Activated CD8-positive, alpha-beta T cell treated with anti-CD3 and anti-CD28 coated beads, Interleukin-2, amount 10 ng/mL, durations not matched to agents 7 days and 5 days (primary cell): ENCODE results near the gene AGPAT3. TPM values are rescaled to one million over a fixed set of nuclear protein-coding genes. Genes with fewer than 3 reads are reported as not detected.

Source experiments
- ATAC-seq: fragments of 150-1000 bp; cut with Tn5 transposase; one replicate; pipeline ENCODE4 v1.10.0; 2021; ENCODE audit warnings: moderate library complexity
- CTCF ChIA-PET: fragments of 350-600 bp; sonication (Branson Sonifier 250); formaldehyde crosslinking; loops from one replicate; lab custom pipeline; 2021; ENCODE audit warnings: antibody characterized with exemption; lab: Charles Lee
- POLR2A ChIA-PET: fragments of 350-600 bp; sonication (Branson Sonifier 250); formaldehyde crosslinking; loops from one replicate; lab custom pipeline; 2021; ENCODE audit warnings: antibody characterized with exemption; lab: Charles Lee
- DNase-seq: peaks from one replicate; pipeline ENCODE4 v3.0.0-alpha.2; 2020
- H3K27ac Mint-ChIP-seq: one replicate; pipeline ENCODE4 v1.8.0; 2021; ENCODE audit warnings: mild to moderate bottlenecking, mixed read lengths
- H3K27me3 Mint-ChIP-seq: one replicate; pipeline ENCODE4 v1.8.0; 2021; ENCODE audit warnings: low read depth, mixed read lengths
- H3K36me3 Mint-ChIP-seq: one replicate; pipeline ENCODE4 v1.8.0; 2021; ENCODE audit warnings: low read depth, mixed read lengths
- H3K4me1 Mint-ChIP-seq: one replicate; pipeline ENCODE4 v1.8.0; 2021; ENCODE audit warnings: low read depth, mixed read lengths
- H3K4me3 Mint-ChIP-seq: one replicate; pipeline ENCODE4 v1.8.0; 2021; ENCODE audit warnings: mild to moderate bottlenecking, mixed read lengths
- H3K9me3 Mint-ChIP-seq: one replicate; pipeline ENCODE4 v1.8.0; 2022; ENCODE audit warnings: mixed read lengths; ENCODE audit not compliant: insufficient read depth
- total RNA-seq, 2 experiments: library from RNA; stranded (reverse); gene quantifications; one replicate each; pipeline ENCODE4 v1.2.3, GENCODE V29; 2021

AGPAT3 gene
- total RNA-seq, 2 experiments from 2014 or later = 70.4 to 72.5 TPM

GRCh38 chr21:43981151-43981870 lies 116.3 kb downstream of the AGPAT3 start:
- no peak for DNase-seq

GRCh38 chr21:43981871-43982210 lies 116.8 kb downstream of the AGPAT3 start:
- H3K27me3 Mint-ChIP-seq = no peaks in the 10 kb centered on the region
- no peak for DNase-seq
- no peaks in the 10 kb centered on the region for H3K9me3 Mint-ChIP-seq
- H3K4me3 Mint-ChIP-seq = no peak overlapping the region
- POLR2A ChIA-PET = no interaction called here
- ATAC-seq = no peak
- peaks cover 10% of the 10 kb centered on the region for H3K36me3 Mint-ChIP-seq
- peaks cover 25% of the 10 kb centered on the region for H3K4me1 Mint-ChIP-seq
- CTCF ChIA-PET = no interaction called here
- H3K27ac Mint-ChIP-seq = no peak overlapping the region

More at GRCh38 chr21:43981151-43981870, 116.3 kb downstream of the AGPAT3 start:
- no peaks in the 10 kb centered on the region for H3K27me3 Mint-ChIP-seq
- no peak overlapping the region for H3K27ac Mint-ChIP-seq
- no peak overlapping the region for H3K4me3 Mint-ChIP-seq
- peaks cover 25% of the 10 kb centered on the region for H3K4me1 Mint-ChIP-seq
- ATAC-seq = no peak
- H3K36me3 Mint-ChIP-seq = peaks cover 10% of the 10 kb centered on the region
- CTCF ChIA-PET = no interaction called here
- H3K9me3 Mint-ChIP-seq = no peaks in the 10 kb centered on the region
- POLR2A ChIA-PET = no interaction called here

- ATAC-seq = no peak
- CTCF ChIA-PET = no interaction called here
- no peak for DNase-seq
- Mint-ChIP-seq H3K4me3 (no peak overlapping the region), H3K27me3 (no peaks in the 10 kb centered on the region), H3K9me3 (no peaks in the 10 kb centered on the region), H3K36me3 (peaks cover 10% of the 10 kb centered on the region), H3K27ac (no peak overlapping the region), H3K4me1 (peaks cover 21% of the 10 kb centered on the region)
- POLR2A ChIA-PET = no interaction called here
Observed at GRCh38 chr21:43982489-43983078, 117.6 kb downstream of the AGPAT3 start.

- Mint-ChIP-seq H3K4me3 (no peak overlapping the region), H3K9me3 (no peaks in the 10 kb centered on the region), H3K27ac (no peak overlapping the region), H3K36me3 (peaks cover 8% of the 10 kb centered on the region), H3K27me3 (no peaks in the 10 kb centered on the region), H3K4me1 (peaks cover 21% of the 10 kb centered on the region)
- no peak for ATAC-seq
- ChIA-PET POLR2A (no interaction called here), CTCF (no interaction called here)
- no peak for DNase-seq
Observed at GRCh38 chr21:43983390-43983789, 118.4 kb downstream of the AGPAT3 start.

GRCh38 chr21:43983860-43984420 lies 118.9 kb downstream of the AGPAT3 start:
- Mint-ChIP-seq H3K4me3 (no peak overlapping the region), H3K36me3 (peaks cover 8% of the 10 kb centered on the region), H3K9me3 (no peaks in the 10 kb centered on the region), H3K27ac (no peak overlapping the region), H3K4me1 (peaks cover 21% of the 10 kb centered on the region), H3K27me3 (no peaks in the 10 kb centered on the region)
- POLR2A ChIA-PET = interaction anchor here (0.6 kb wide), 1 partner anchor 47 kb away, joined by 3 read pairs; no protein-coding TSS in a partner anchor
- CTCF ChIA-PET = interaction anchor here (0.9 to 1.3 kb wide), 3 partner anchors 9 to 173 kb away, joined by 3 to 4 read pairs (median 4); no protein-coding TSS in a partner anchor
- ATAC-seq = no peak
- DNase-seq = no peak

GRCh38 chr21:43984905-43985689 lies 120.1 kb downstream of the AGPAT3 start:
- DNase-seq (no peak), ATAC-seq (peak; percentile 38)
- CTCF ChIA-PET = interaction anchor here (0.9 to 1.4 kb wide), 4 partner anchors 10 to 174 kb away, joined by 3 to 4 read pairs (median 4); no protein-coding TSS in a partner anchor
- H3K9me3 Mint-ChIP-seq = no peaks in the 10 kb centered on the region
- no peak overlapping the region for H3K27ac Mint-ChIP-seq
- H3K36me3 Mint-ChIP-seq = peaks cover 5% of the 10 kb centered on the region
- peaks cover 21% of the 10 kb centered on the region for H3K4me1 Mint-ChIP-seq
- POLR2A ChIA-PET = no interaction called here
- no peak overlapping the region for H3K4me3 Mint-ChIP-seq
- no peaks in the 10 kb centered on the region for H3K27me3 Mint-ChIP-seq

GRCh38 chr21:43985690-43986251 lies 120.7 kb downstream of the AGPAT3 start:
- Mint-ChIP-seq H3K27ac (no peak overlapping the region), H3K9me3 (no peaks in the 10 kb centered on the region), H3K4me3 (no peak overlapping the region), H3K36me3 (peaks cover 5% of the 10 kb centered on the region), H3K4me1 (peaks cover 21% of the 10 kb centered on the region), H3K27me3 (no peaks in the 10 kb centered on the region)
- ChIA-PET POLR2A (no interaction called here), CTCF (interaction anchor here (1.4 kb wide), 1 partner anchor 11 kb away, joined by 4 read pairs; no protein-coding TSS in a partner anchor)
- ATAC-seq = no peak
- no peak for DNase-seq

- POLR2A ChIA-PET = no interaction called here
- no peaks in the 10 kb centered on the region for H3K9me3 Mint-ChIP-seq
- H3K27ac Mint-ChIP-seq = no peak overlapping the region
- DNase-seq (no peak), ATAC-seq (no peak)
- H3K27me3 Mint-ChIP-seq = no peaks in the 10 kb centered on the region
- H3K36me3 Mint-ChIP-seq = peaks cover 5% of the 10 kb centered on the region
- H3K4me1 Mint-ChIP-seq = peaks cover 21% of the 10 kb centered on the region
- CTCF ChIA-PET = interaction anchor here (1.4 kb wide), 1 partner anchor 12 kb away, joined by 4 read pairs; no protein-coding TSS in a partner anchor
- no peak overlapping the region for H3K4me3 Mint-ChIP-seq
Observed at GRCh38 chr21:43986544-43987451, 121.8 kb downstream of the AGPAT3 start.

GRCh38 chr21:43987509-43987908 lies 122.5 kb downstream of the AGPAT3 start:
- Mint-ChIP-seq H3K27me3 (no peaks in the 10 kb centered on the region), H3K4me1 (peaks cover 17% of the 10 kb centered on the region), H3K4me3 (no peak overlapping the region), H3K9me3 (no peaks in the 10 kb centered on the region), H3K27ac (no peak overlapping the region), H3K36me3 (peaks cover 2% of the 10 kb centered on the region)
- ATAC-seq (no peak), DNase-seq (no peak)
- POLR2A ChIA-PET = no interaction called here
- CTCF ChIA-PET = no interaction called here

GRCh38 chr21:43988016-43988415 lies 123.0 kb downstream of the AGPAT3 start:
- DNase-seq = no peak
- Mint-ChIP-seq H3K27ac (no peak overlapping the region), H3K4me1 (peaks cover 13% of the 10 kb centered on the region), H3K27me3 (no peaks in the 10 kb centered on the region), H3K36me3 (peaks cover 2% of the 10 kb centered on the region), H3K9me3 (no peaks in the 10 kb centered on the region), H3K4me3 (no peak overlapping the region)
- POLR2A ChIA-PET = no interaction called here
- CTCF ChIA-PET = no interaction called here
- ATAC-seq = no peak
